ENCODE results near the gene PSMD8. TPM values are rescaled to one million over a fixed set of nuclear protein-coding genes. Genes with fewer than 3 reads are reported as not detected.

PSMD8 gene
- total RNA-seq, 2 donors from 2014 or later: 126 to 184 TPM

DNA sequence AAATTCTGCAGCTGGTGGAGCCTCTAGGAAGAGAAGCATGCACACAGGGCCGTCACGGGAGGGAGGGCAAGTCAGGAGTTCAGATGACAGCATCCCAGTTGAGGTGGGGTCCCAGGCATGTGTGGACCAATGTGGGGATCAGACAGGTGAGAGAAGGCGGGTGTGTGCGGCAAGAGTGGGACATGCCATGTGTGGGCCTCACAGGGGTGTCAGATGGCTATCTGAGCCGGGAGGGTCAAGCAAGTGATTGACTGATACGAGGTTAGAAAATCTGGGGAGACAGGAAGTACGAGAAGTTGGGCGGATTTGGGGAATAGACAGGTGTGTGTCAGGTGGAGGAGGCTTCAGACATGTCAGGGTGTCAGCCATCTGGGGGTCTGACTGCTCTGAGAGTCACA, 42.8 kb downstream of the PSMD8 start:
- H3K9ac ChIP-seq (ENCODE audit: low read depth in 2 of 2, low read length in 2 of 2): no peak overlapping the region
- intact Hi-C loops (cut with DNase I): no loop called here
- TF ChIP-seq, protein P1, sequence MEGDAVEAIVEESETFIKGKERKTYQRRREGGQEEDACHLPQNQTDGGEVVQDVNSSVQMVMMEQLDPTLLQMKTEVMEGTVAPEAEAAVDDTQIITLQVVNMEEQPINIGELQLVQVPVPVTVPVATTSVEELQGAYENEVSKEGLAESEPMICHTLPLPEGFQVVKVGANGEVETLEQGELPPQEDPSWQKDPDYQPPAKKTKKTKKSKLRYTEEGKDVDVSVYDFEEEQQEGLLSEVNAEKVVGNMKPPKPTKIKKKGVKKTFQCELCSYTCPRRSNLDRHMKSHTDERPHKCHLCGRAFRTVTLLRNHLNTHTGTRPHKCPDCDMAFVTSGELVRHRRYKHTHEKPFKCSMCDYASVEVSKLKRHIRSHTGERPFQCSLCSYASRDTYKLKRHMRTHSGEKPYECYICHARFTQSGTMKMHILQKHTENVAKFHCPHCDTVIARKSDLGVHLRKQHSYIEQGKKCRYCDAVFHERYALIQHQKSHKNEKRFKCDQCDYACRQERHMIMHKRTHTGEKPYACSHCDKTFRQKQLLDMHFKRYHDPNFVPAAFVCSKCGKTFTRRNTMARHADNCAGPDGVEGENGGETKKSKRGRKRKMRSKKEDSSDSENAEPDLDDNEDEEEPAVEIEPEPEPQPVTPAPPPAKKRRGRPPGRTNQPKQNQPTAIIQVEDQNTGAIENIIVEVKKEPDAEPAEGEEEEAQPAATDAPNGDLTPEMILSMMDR (IDR thresholded peaks at IDR 0.05): no peak
- H3K27me3 ChIP-seq: no peaks in the 10 kb centered on the region
- DNase-seq: no peak
- no peak overlapping the region for H3K4me3 ChIP-seq
- H3K36me3 ChIP-seq: no peaks in the 10 kb centered on the region
- no peaks in the 10 kb centered on the region for H3K9me3 ChIP-seq
- no peaks in the 10 kb centered on the region for H3K4me1 ChIP-seq
- no peak overlapping the region for H3K27ac ChIP-seq

GRCh38 chr19:38417544-38418506, 43.5 kb downstream of the PSMD8 start:
- H3K9me3 ChIP-seq: no peaks in the 10 kb centered on the region
- H3K27ac ChIP-seq: no peak overlapping the region
- TF ChIP-seq, protein P1 (IDR thresholded peaks at IDR 0.05): no peak
- DNase-seq: peak; percentile 70
- H3K9ac ChIP-seq (ENCODE audit: low read depth in 2 of 2, low read length in 2 of 2): peak overlapping the region; percentile 26 to 30
- no peaks in the 10 kb centered on the region for H3K27me3 ChIP-seq
- intact Hi-C loops (cut with DNase I): no loop called here
- H3K4me3 ChIP-seq: peak overlapping the region; percentile 14
- no peaks in the 10 kb centered on the region for H3K4me1 ChIP-seq
- H3K36me3 ChIP-seq: no peaks in the 10 kb centered on the region

GRCh38 chr19:38420935-38421334, 46.6 kb downstream of the PSMD8 start:
- H3K27me3 ChIP-seq: no peaks in the 10 kb centered on the region
- DNase-seq: no peak
- no peak overlapping the region for H3K27ac ChIP-seq
- TF ChIP-seq, protein P1 (IDR thresholded peaks at IDR 0.05): no peak
- intact Hi-C loops (cut with DNase I): no loop called here
- H3K9ac ChIP-seq (ENCODE audit: low read depth in 2 of 2, low read length in 2 of 2): no peak overlapping the region
- H3K9me3 ChIP-seq: no peaks in the 10 kb centered on the region
- H3K36me3 ChIP-seq: no peaks in the 10 kb centered on the region
- H3K4me3 ChIP-seq: no peak overlapping the region
- no peaks in the 10 kb centered on the region for H3K4me1 ChIP-seq

DNA sequence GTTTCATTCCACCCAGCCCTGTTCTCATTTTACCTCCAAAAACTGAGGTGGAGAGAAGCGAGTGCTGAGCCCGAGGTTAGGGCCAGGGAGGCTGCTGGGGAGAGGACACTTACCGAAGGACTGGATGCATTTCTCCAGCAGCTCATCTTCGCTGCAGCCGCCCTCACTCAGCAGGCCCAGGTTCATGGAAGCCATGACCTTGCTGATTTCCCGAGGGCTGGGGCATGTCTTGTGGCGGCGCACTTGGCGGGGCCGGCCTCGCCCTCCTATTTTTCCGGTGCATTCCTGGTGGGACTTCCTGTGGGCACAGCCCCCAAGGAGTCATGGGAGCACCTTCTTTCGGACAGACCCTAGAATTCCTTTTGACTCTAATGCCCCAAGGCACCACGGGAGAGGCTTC, 47.5 kb downstream of the PSMD8 start:
- H3K27ac ChIP-seq: no peak overlapping the region
- no peak for DNase-seq
- H3K9ac ChIP-seq (ENCODE audit: low read depth in 2 of 2, low read length in 2 of 2): no peak overlapping the region
- no peaks in the 10 kb centered on the region for H3K36me3 ChIP-seq
- H3K9me3 ChIP-seq: no peaks in the 10 kb centered on the region
- TF ChIP-seq, protein P1 (IDR thresholded peaks at IDR 0.05): no peak
- H3K4me1 ChIP-seq: no peaks in the 10 kb centered on the region
- no peaks in the 10 kb centered on the region for H3K27me3 ChIP-seq
- intact Hi-C loops (cut with DNase I): no loop called here
- H3K4me3 ChIP-seq: no peak overlapping the region

GRCh38 chr19:38422438-38422837, 48.1 kb downstream of the PSMD8 start:
- TF ChIP-seq, protein P1 (IDR thresholded peaks at IDR 0.05): no peak
- intact Hi-C loops (cut with DNase I): no loop called here
- no peaks in the 10 kb centered on the region for H3K27me3 ChIP-seq

More at GRCh38 chr19:38422438-38422837, 48.1 kb downstream of the PSMD8 start:
- no peak overlapping the region for H3K4me3 ChIP-seq
- H3K36me3 ChIP-seq: no peaks in the 10 kb centered on the region
- H3K9me3 ChIP-seq: no peaks in the 10 kb centered on the region
- no peak overlapping the region for H3K27ac ChIP-seq
- no peak for DNase-seq
- H3K9ac ChIP-seq (ENCODE audit: low read depth in 2 of 2, low read length in 2 of 2): no peak overlapping the region
- H3K4me1 ChIP-seq: no peaks in the 10 kb centered on the region

All from colonic mucosa (tissue), 4 donors.